Testis (tissue), 3 donors: ENCODE results near the gene FAM120C. TPM values are rescaled to one million over a fixed set of nuclear protein-coding genes. Genes with fewer than 3 reads are reported as not detected.

Experiments used
- DNase-seq: peaks from one replicate; pipeline ENCODE4 v3.0.0-alpha.2; 2019
- H3K27ac ChIP-seq, 2 donors: fragments of 200-600 bp; sonication (generic); one replicate each; pipeline ENCODE4 v1.5.1; 2019
- H3K27me3 ChIP-seq: fragments of 200-600 bp; sonication (generic); one replicate; pipeline ENCODE4 v1.5.1; 2019
- H3K36me3 ChIP-seq: fragments of 200-600 bp; sonication (generic); one replicate; pipeline ENCODE4 v1.5.1; 2017; ENCODE audit warnings: low read depth; ENCODE audit errors: missing control alignments
- H3K4me1 ChIP-seq: fragments of 200-600 bp; sonication (generic); one replicate; pipeline ENCODE4 v1.5.1; 2019
- H3K4me3 ChIP-seq, 2 donors: fragments of 200-600 bp; sonication (generic); one replicate each; pipeline ENCODE4 v1.5.1; 2017 to 2019
- H3K9me3 ChIP-seq: fragments of 200-600 bp; sonication (generic); one replicate; pipeline ENCODE4 v1.5.1; 2017
- CTCF ChIP-seq, 3 experiments: fragments of 450-650 bp in 2 of 3; fragments of 200-600 bp in 1 of 3; sonication (generic) in 1 of 3; IDR thresholded peaks; one replicate each; pipeline ENCODE4 v1.5.1; 2016 to 2019; ENCODE audit warnings: antibody characterized with exemption in 3 of 3, mild to moderate bottlenecking in 2 of 3, moderate library complexity in 1 of 3
- POLR2A ChIP-seq: fragments of 450-650 bp; IDR thresholded peaks from one replicate; pipeline ENCODE4 v1.6.1; 2017; ENCODE audit warnings: antibody characterized with exemption, mild to moderate bottlenecking, moderate library complexity
- WGBS, 2 donors: methylation state at CpG; one replicate each; pipeline ENCODE4 v1.1.5; 2018; 5-methylcytosine and 5-hydroxymethylcytosine counted together
- intact Hi-C: fragments of 100-400 bp; cut with DNase I; formaldehyde crosslinking; loops from one replicate; pipeline ENCODE4 v1.15.1; 2023; ENCODE audit warnings: low total_unique reads
- polyA plus RNA-seq: library from polyadenylated mRNA; stranded (reverse); fragments of 350-450 nt; fragmentation: Illumina TruSeq; extraction: RNeasy Lipid Tissue Mini Kit (QIAGEN cat#74804); gene quantifications from one replicate; pipeline ENCODE4 v1.2.3, GENCODE V29; 2014; ENCODE audit warnings: low read depth, low replicate concordance; ENCODE audit not compliant: insufficient read depth
- total RNA-seq, 2 donors: library from RNA; depleted of rRNA; stranded (reverse); fragments of >200 nt; gene quantifications; one replicate each; pipeline ENCODE4 v1.2.3, GENCODE V29; 2016

The FAM120C gene
- total and polyA plus RNA-seq, 3 donors from 2014 or later = 5.3 to 22.3 (median 20.5) TPM

GRCh38 chrX:54177306-54177705 lies 5.7 kb downstream of the FAM120C start:
- intact Hi-C loops = no loop called here
- Histone ChIP-seq H3K4me3 (no peak overlapping the region), H3K4me1 (peaks cover 3% of the 10 kb centered on the region), H3K27me3 (no peaks in the 10 kb centered on the region), H3K36me3 (no peaks in the 10 kb centered on the region), H3K9me3 (no peaks in the 10 kb centered on the region), H3K27ac (no peak overlapping the region)
- WGBS, 2 donors = 93 to 94% methylated on average over 3 of the region's 3 CpGs
- TF ChIP-seq CTCF (IDR thresholded peaks at IDR 0.05) (no peak), POLR2A (no peak)
- DNase-seq = no peak

GRCh38 chrX:54173791-54174190 lies 9.3 kb downstream of the FAM120C start:
- WGBS, 2 donors = 74% methylated on average over 3 of the region's 3 CpGs; no CpG with 5 or more reads in 1 of the 2 donors
- Histone ChIP-seq H3K4me1 (no peaks in the 10 kb centered on the region), H3K9me3 (no peaks in the 10 kb centered on the region), H3K27me3 (no peaks in the 10 kb centered on the region), H3K4me3 (no peak overlapping the region), H3K27ac (no peak overlapping the region), H3K36me3 (no peaks in the 10 kb centered on the region)
- intact Hi-C loops = no loop called here
- no peak for DNase-seq
- TF ChIP-seq CTCF (IDR thresholded peaks at IDR 0.05) (no peak), POLR2A (no peak)

- Histone ChIP-seq H3K36me3 (no peaks in the 10 kb centered on the region), H3K27ac (no peak overlapping the region), H3K4me3 (no peak overlapping the region), H3K9me3 (no peaks in the 10 kb centered on the region), H3K4me1 (no peaks in the 10 kb centered on the region), H3K27me3 (no peaks in the 10 kb centered on the region)
- DNase-seq = no peak
- TF ChIP-seq CTCF (IDR thresholded peaks at IDR 0.05) (no peak), POLR2A (no peak)
- intact Hi-C loops = no loop called here
- WGBS, 2 donors = 91 to 97% methylated on average over 3 of the region's 3 CpGs
These were observed 10.6 kb downstream of the FAM120C start for GRCh38 chrX:54172455-54172854.

- 55 to 66% methylated on average over 4 of the region's 4 CpGs for WGBS, 2 donors
- Histone ChIP-seq H3K4me1 (no peaks in the 10 kb centered on the region), H3K9me3 (no peaks in the 10 kb centered on the region), H3K4me3 (no peak overlapping the region), H3K36me3 (no peaks in the 10 kb centered on the region), H3K27ac (no peak overlapping the region), H3K27me3 (no peaks in the 10 kb centered on the region)
- intact Hi-C loops = no loop called here
- DNase-seq = no peak
- no peak for TF ChIP-seq CTCF (IDR thresholded peaks at IDR 0.05)
- no peak for TF ChIP-seq POLR2A
These were observed 11.4 kb downstream of the FAM120C start for GRCh38 chrX:54171527-54172250.

- intact Hi-C loops = no loop called here
- Histone ChIP-seq H3K36me3 (no peaks in the 10 kb centered on the region), H3K27ac (no peak overlapping the region), H3K27me3 (no peaks in the 10 kb centered on the region), H3K4me3 (no peak overlapping the region), H3K4me1 (no peaks in the 10 kb centered on the region), H3K9me3 (no peaks in the 10 kb centered on the region)
- DNase-seq = no peak
- no peak for TF ChIP-seq POLR2A
- TF ChIP-seq CTCF (IDR thresholded peaks at IDR 0.05) = no peak
These were observed 12.0 kb downstream of the FAM120C start for GRCh38 chrX:54171091-54171490.
